ENCODE data around the gene ASCC1. TPM values are rescaled to one million over a fixed set of nuclear protein-coding genes. Genes with fewer than 3 reads are reported as not detected.

Gene ASCC1
- total RNA-seq, 1 donor from 2014 or later: 49.5 TPM

GRCh38 chr10:72088889-72089575 is 127.0 kb downstream of the ASCC1 start:
- Mint-ChIP-seq H3K4me3 (peak overlapping the region; percentile 94), H3K27ac (no peak overlapping the region), H3K36me3 (peaks cover 4% of the 10 kb centered on the region), H3K9me3 (no peaks in the 10 kb centered on the region), H3K27me3 (ENCODE audit: insufficient read depth, low read depth) (peaks cover 34% of the 10 kb centered on the region), H3K4me1 (peaks cover 45% of the 10 kb centered on the region)
- Histone ChIP-seq H3K27ac (no peak overlapping the region), H3F3A (ENCODE audit: low read depth) (peaks cover 30% of the 10 kb centered on the region), H3K9ac (no peak overlapping the region), H3K4me1 (peaks cover 42% of the 10 kb centered on the region), H4K20me1 (ENCODE audit: low read depth) (no peaks in the 10 kb centered on the region), H3K27me3 (peaks cover 66% of the 10 kb centered on the region), H2AFZ (replicated peaks) (no peak overlapping the region), H3K36me3 (no peaks in the 10 kb centered on the region), H3K4me2 (peak overlapping the region; percentile 94), H3K4me3 (peak overlapping the region; percentile 62), H3K9me3 (ENCODE audit: low read depth) (no peaks in the 10 kb centered on the region), H3K79me2 (ENCODE audit: low read depth) (no peaks in the 10 kb centered on the region)
- TF ChIP-seq EZH2 (IDR thresholded peaks at IDR 0.05): no peak
- no peak for TF ChIP-seq EZH2phosphoT487 (IDR thresholded peaks at IDR 0.05)
- no peak for TF ChIP-seq CTCF (IDR thresholded peaks at IDR 0.05)
- DNase-seq (ENCODE audit: low spot score): peak; percentile 60

DNA sequence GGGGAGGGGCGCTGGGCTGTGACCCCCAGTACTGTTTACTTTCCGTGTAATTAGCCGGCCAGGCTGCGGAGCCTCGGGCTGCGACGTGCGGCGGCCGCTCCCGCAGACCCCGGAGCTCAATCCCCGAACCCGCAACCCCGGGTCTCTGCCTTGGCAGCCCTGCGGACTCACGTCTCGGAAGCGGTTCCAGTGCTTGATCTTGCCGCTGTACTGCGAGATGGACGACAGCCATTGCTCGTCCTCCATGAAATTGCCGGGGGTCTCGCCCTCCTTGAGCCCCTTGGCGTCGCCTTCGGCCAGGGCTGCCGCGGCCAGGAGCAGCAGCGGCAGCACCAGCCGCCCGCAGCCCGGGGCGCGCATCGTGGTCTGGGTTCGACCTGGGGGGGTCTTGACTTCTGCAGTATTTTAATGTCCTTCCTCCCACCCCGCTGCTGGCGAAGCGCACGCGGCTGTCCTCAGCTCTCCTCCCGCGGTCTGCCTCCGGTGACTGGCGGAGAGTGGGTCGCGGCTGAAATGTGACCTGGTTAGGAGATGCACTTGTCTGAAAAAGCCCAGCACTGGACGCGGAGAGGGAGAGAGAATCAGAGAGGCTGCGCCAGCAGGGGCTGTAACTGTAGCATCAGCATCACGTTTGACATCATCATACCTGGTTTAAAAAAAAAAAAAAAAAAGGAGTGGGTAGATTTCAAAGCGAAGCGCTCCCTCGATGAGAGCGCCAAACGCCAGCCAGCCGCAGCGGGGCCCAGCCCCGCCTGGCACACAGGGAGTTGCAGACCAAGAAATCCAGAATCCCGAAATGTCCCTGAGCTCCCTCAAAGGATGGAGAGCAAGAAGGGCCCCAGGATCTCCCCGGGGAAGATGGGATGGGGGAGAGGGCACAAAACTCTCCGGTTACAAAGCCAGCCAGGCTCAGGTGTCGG is 127.8 kb downstream of the ASCC1 start, which contains the start of gene SPOCK2:
Gene SPOCK2, minus strand, starts transcription at position 583 of the 920 bp plus-strand sequence. Its CDS starts 223 bp downstream, at position 360.
- Histone ChIP-seq H3K36me3 (no peaks in the 10 kb centered on the region), H2AFZ (replicated peaks) (peak within 1 kb of the TSS; percentile 70)
- H3K9me3 Mint-ChIP-seq: no peaks in the 10 kb centered on the region

More for the DNA sequence above, 127.8 kb downstream of the ASCC1 start, which contains the start of gene SPOCK2:
- Mint-ChIP-seq H3K4me1 (peaks cover 48% of the 10 kb centered on the region), H3K27ac (peak within 1 kb of the TSS; percentile 76), H3K36me3 (peaks cover 4% of the 10 kb centered on the region), H3K4me3 (peak within 1 kb of the TSS; percentile 94), H3K27me3 (ENCODE audit: insufficient read depth, low read depth) (peaks cover 36% of the 10 kb centered on the region)
- H3K9me3 ChIP-seq (ENCODE audit: low read depth): no peaks in the 10 kb centered on the region
- peaks cover 42% of the 10 kb centered on the region for H3K4me1 ChIP-seq
- H3K9ac ChIP-seq: no peak within 1 kb of the TSS
- peaks cover 30% of the 10 kb centered on the region for H3F3A ChIP-seq (ENCODE audit: low read depth)
- no peaks in the 10 kb centered on the region for H3K79me2 ChIP-seq (ENCODE audit: low read depth)
- peaks cover 70% of the 10 kb centered on the region for H3K27me3 ChIP-seq
- H3K4me3 ChIP-seq: peak within 1 kb of the TSS; percentile 62
- DNase-seq (ENCODE audit: low spot score): peak; percentile 65
- no peaks in the 10 kb centered on the region for H4K20me1 ChIP-seq (ENCODE audit: low read depth)
- H3K4me2 ChIP-seq: peak within 1 kb of the TSS; percentile 94
- peak; percentile 99 for TF ChIP-seq EZH2 (IDR thresholded peaks at IDR 0.05)
- TF ChIP-seq CTCF (IDR thresholded peaks at IDR 0.05): no peak
- peak; percentile 96 for TF ChIP-seq EZH2phosphoT487 (IDR thresholded peaks at IDR 0.05)
- no peak within 1 kb of the TSS for H3K27ac ChIP-seq

Measured in neural progenitor cell (in vitro differentiated cells).